ENCODE data around the gene CTTNBP2NL. TPM values are rescaled to one million over a fixed set of nuclear protein-coding genes. Genes with fewer than 3 reads are reported as not detected.
"Not testable (repeated sequence)": the region's sequence is repeated elsewhere in the genome, so short reads cannot be mapped to it uniquely, and the experiment has no call there.

The CTTNBP2NL gene
- polyA plus RNA-seq, 6 donors from 2014 or later, result 0.19 to 2.7 (median 1.0) TPM

DNA sequence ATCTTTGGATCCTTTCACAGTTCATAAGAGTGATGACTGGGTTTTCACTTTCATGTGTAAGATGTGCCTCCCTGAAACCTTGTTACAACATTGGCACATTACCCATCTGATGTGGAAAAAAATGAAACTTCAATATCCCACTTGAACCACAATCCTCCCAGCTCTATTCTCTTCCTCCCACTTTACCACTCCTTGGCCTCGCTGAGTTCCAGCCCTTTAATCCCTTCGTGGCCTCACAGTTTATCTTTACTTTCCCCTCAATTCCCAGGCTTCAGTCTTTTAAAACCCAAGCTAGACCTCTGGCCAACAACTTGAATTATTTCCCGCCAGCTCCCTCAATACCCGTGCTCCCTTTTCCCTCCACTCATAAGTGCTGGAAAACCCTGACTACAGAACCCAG, 25.0 kb upstream of the CTTNBP2NL start:
- ATAC-seq (ENCODE audit: low read depth in 2 of 2) (no peak), DNase-seq (no peak)
- Mint-ChIP-seq H3K27me3 (peaks cover 49 to 61% (median 58%) of the 10 kb centered on the region in 3 donors), H3K36me3 (no peaks in the 10 kb centered on the region), H3K4me1 (peaks cover 0 to 5% (median 4%) of the 10 kb centered on the region in 3 donors), H3K9me3 (no peaks in the 10 kb centered on the region), H3K27ac (no peak overlapping the region), H3K4me3 (no peak overlapping the region)

DNA sequence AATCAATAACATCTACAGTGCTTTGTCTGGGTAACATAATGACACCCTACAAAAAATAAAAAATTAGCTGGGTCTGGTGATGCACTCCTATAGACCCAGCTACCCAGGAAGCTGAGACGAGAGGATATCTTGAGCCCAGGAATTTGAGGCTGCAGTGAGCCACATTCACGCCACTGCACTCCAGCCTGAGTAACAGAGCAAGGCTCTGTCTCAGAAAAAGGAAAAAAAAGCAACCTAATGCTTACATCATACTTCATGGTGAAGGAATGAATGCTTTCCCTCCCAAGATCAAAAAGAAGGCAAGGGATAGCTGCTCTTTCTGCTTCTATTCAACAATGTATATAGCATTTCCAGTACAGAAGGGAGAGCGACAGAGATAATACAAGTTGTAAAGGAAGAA, 24.2 kb upstream of the CTTNBP2NL start:
- H3K27me3 Mint-ChIP-seq, result peaks cover 51 to 61% (median 59%) of the 10 kb centered on the region in 3 donors
- no peaks in the 10 kb centered on the region for H3K36me3 Mint-ChIP-seq

DNA sequence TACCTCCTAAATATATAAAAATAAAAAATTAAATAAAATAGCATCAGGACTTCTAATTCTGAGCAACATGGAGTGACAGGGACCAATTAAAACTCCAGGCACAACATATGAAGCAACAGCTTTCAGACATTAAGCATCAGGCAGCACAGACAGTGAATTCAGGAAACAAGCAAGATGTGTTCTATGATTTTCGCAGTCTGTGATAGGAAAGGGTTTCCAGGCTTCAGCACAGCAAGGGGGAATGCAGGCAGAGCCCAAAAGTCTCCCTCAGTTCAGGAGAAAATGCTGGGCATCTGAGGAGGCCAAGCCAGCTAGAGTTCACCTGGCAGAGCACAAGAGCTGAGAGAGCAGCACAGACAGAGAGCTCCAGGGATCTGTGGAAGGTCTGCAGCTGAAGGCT, 22.2 kb upstream of the CTTNBP2NL start:
- Mint-ChIP-seq H3K9me3 (no peaks in the 10 kb centered on the region), H3K27me3 (peaks cover 53 to 66% (median 63%) of the 10 kb centered on the region in 3 donors), H3K4me3 (no peak overlapping the region), H3K27ac (no peak overlapping the region), H3K36me3 (no peaks in the 10 kb centered on the region), H3K4me1 (peaks cover 0 to 5% (median 4%) of the 10 kb centered on the region in 3 donors)
- no peak for DNase-seq
- ATAC-seq (ENCODE audit: low read depth in 2 of 2), result no peak

More for the DNA sequence above, 24.2 kb upstream of the CTTNBP2NL start:
- DNase-seq, result no peak
- H3K27ac Mint-ChIP-seq, result no peak overlapping the region
- H3K4me1 Mint-ChIP-seq, result peaks cover 0 to 5% (median 4%) of the 10 kb centered on the region in 3 donors
- ATAC-seq (ENCODE audit: low read depth in 2 of 2), result no peak
- no peaks in the 10 kb centered on the region for H3K9me3 Mint-ChIP-seq
- no peak overlapping the region for H3K4me3 Mint-ChIP-seq

DNA sequence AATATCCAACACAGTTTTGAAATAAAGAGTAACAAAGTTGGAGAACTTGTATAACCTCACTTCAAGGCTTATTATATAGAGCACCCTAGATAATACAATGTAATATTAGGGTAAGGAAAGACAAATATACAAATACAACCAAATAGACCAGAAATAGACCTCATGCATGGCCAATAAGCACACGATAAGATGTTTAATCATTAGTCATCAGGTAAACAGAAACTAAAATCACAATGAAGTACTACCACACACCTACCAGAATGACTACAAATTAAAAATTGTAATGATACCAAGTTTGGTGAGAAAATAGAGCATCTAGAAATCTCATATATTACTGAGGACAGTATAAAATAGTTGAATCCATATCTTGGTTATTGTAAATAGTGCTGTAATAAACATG, 20.3 kb upstream of the CTTNBP2NL start:
- H3K27ac Mint-ChIP-seq, result no peak overlapping the region
- DNase-seq, result no peak
- no peak overlapping the region for H3K4me3 Mint-ChIP-seq
- peaks cover 49 to 64% (median 55%) of the 10 kb centered on the region in 3 donors for H3K27me3 Mint-ChIP-seq
- ATAC-seq (ENCODE audit: low read depth in 2 of 2), result no peak
- H3K4me1 Mint-ChIP-seq, result no peaks in the 10 kb centered on the region
- H3K9me3 Mint-ChIP-seq, result no peaks in the 10 kb centered on the region
- no peaks in the 10 kb centered on the region for H3K36me3 Mint-ChIP-seq

DNA sequence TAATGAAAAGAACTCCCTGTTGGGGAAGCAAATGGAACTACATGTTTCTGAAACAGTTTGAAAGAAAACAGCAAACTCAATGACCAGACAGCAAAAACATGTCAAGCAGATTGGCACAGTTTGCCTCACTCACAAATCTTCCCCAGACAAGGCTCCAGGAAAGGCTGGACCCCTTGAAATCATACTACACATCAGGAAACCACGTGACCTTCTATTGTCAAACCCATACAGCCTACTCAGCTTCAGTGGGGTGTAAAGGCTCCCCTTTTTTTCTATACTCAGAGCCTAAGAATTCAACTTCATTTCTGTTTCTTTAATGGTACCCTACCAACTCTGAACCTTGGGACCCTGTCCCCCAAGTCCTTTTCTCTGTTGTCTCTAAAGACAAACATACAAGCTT, 15.7 kb upstream of the CTTNBP2NL start:
- Mint-ChIP-seq H3K36me3 (no peaks in the 10 kb centered on the region), H3K4me1 (no peaks in the 10 kb centered on the region), H3K9me3 (no peaks in the 10 kb centered on the region), H3K4me3 (no peak overlapping the region), H3K27me3 (peaks cover 53 to 68% (median 63%) of the 10 kb centered on the region in 3 donors), H3K27ac (no peak overlapping the region)
- DNase-seq (no peak), ATAC-seq (ENCODE audit: low read depth in 2 of 2) (no peak)

DNA sequence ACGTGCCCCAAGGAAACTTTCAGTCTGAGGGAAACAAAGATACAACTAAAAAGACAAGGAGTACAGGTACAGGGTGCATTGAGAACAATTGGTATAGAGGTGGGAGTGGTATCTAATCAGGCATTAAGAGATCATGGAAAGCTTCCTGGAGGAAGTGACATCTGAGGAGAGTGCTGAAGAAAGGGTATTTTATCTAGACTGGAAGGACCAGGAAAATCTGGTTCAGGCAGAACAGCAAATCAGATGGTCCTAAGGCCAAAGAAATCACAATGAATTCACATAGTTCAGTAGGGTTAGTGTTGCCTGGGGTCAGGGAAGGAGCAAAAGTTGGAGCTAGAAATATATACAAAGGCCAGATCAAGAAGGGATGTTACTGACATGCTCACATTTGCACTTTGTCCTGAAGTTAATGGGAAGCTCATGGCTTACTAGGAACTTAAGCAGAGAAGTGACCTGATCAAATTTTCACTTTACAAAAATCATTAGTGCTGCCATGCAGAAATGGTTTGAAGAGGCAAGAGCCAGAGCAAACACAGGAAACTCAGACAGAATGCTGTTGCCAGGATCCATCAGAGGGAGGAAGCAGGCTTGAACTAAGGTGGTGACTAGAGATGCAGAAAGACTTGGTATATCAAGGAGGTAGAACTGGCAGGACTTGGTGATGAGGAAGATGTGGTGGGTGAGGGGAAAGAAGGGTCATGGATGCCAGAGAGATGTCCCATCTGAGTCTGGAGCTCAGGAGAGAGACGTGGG, 14.5 kb upstream of the CTTNBP2NL start:
- H3K36me3 Mint-ChIP-seq, result no peaks in the 10 kb centered on the region
- H3K27me3 Mint-ChIP-seq, result peaks cover 55 to 69% (median 58%) of the 10 kb centered on the region in 3 donors
- no peaks in the 10 kb centered on the region for H3K9me3 Mint-ChIP-seq
- H3K4me3 Mint-ChIP-seq, result no peak overlapping the region
- H3K27ac Mint-ChIP-seq, result no peak overlapping the region
- H3K4me1 Mint-ChIP-seq, result no peaks in the 10 kb centered on the region
- ATAC-seq (ENCODE audit: low read depth in 2 of 2), result no peak
- no peak for DNase-seq

DNA sequence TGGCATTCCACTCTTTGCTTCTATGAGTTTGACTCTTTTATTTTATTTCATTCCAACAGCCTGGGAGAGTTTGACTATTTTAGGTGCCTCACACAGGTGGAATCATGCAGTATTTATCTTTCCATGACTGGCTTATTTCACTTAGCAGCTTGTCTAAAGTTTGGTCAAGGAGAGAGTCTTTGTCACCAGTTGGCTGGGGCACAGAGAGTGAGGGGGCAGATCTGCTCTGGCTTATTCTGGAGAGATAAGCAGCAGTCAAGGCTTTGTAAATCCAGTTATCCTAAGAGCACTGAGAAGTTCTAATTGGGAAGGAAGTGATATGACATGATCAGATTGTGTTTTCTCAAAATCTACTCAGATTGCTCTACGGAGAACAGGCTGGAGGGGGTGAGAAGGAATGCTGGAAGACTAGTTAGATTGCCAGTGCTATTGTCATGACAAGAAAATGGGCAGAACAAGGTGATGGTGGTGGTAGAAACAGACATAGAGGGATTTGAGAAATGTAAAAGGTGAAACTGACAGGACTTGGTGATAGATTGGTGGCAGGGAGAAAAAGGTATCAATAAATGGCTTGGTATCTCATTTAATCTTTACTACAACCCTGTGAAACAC, 12.1 kb upstream of the CTTNBP2NL start:
- no peaks in the 10 kb centered on the region for H3K9me3 Mint-ChIP-seq
- DNase-seq (no peak), ATAC-seq (ENCODE audit: low read depth in 2 of 2) (no peak)
- no peak overlapping the region for H3K27ac Mint-ChIP-seq
- peaks cover 50 to 74% (median 53%) of the 10 kb centered on the region in 3 donors for H3K27me3 Mint-ChIP-seq
- no peak overlapping the region for H3K4me3 Mint-ChIP-seq
- H3K36me3 Mint-ChIP-seq, result no peaks in the 10 kb centered on the region
- no peaks in the 10 kb centered on the region for H3K4me1 Mint-ChIP-seq

DNA sequence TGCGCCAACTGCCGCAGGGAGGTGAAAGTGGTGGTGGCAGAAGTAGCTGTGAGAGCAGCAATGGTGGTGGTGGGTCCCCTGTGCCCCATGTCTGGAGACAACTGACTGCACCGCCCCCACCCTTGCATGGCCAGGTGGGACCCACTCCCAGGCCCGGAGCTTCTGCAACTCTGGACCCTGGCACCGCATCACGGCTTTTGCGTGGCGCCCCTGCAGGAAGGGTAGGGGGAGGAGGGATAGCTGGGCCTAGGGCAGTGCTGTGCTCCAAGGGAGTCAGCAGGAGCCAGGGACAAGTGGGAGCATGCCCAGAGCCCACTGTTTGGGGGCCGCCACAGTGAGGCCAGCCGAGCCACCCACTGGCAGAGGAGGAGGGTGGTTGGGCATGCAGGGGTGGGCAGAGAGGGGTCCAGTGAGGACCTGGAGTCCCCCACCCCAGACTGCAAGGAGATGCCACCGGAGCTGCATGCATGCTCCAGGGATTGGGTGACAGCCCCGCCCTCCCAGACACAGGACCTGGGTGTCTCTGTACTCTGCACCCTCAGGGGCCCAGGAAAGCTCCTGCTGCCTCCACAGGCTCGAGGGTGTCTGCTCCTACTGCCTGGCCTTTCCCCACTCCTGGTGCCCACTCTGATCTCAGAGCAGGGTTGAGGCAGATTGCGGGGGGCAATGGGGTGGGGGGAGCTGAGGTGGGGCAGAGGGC, 9.8 kb upstream of the CTTNBP2NL start:
- no peak for DNase-seq

DNA sequence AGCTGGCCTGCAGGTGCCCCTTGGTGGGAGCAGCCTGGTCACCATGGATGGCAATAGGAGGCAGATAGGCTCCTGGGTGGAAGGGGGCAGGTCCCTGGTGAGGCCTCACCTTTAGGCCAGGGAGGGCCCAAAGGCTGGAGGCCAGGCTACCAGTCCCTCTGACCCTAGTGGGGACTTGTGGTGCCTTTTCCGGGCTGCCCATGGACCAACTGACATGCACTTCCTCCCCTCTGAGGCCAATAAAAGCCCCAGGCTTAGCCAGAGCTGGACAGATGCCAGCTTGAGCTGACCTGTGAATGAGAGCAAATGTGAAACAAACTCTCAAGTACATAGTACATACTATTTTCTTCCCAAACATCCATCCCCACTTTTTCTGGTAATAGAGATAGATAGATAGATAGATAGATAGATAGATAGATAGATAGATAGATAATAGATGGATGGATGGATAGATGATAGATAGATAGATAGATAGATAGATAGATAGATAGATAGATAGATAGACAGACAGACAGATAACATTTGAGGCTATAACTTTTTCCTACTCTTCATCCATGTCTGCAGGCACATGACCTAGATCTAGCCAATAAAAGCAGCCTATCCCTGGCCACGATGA, 9.2 kb upstream of the CTTNBP2NL start:
- no peak overlapping the region for H3K4me3 Mint-ChIP-seq
- peaks cover 6 to 7% (median 7%) of the 10 kb centered on the region in 3 donors for H3K4me1 Mint-ChIP-seq
- H3K27ac Mint-ChIP-seq, result no peak overlapping the region
- H3K36me3 Mint-ChIP-seq, result no peaks in the 10 kb centered on the region
- H3K27me3 Mint-ChIP-seq, result peaks cover 37 to 57% (median 43%) of the 10 kb centered on the region in 3 donors
- ATAC-seq (ENCODE audit: low read depth in 2 of 2) (no peak), DNase-seq (no peak)
- H3K9me3 Mint-ChIP-seq, result no peaks in the 10 kb centered on the region

More for the DNA sequence above, 9.8 kb upstream of the CTTNBP2NL start:
- H3K36me3 Mint-ChIP-seq, result no peaks in the 10 kb centered on the region
- H3K4me3 Mint-ChIP-seq, result no peak overlapping the region
- peaks cover 43 to 63% (median 49%) of the 10 kb centered on the region in 3 donors for H3K27me3 Mint-ChIP-seq
- H3K4me1 Mint-ChIP-seq, result peaks cover 6% of the 10 kb centered on the region in 3 donors
- no peaks in the 10 kb centered on the region for H3K9me3 Mint-ChIP-seq
- ATAC-seq (ENCODE audit: low read depth in 2 of 2), result no peak
- H3K27ac Mint-ChIP-seq, result no peak overlapping the region

DNA sequence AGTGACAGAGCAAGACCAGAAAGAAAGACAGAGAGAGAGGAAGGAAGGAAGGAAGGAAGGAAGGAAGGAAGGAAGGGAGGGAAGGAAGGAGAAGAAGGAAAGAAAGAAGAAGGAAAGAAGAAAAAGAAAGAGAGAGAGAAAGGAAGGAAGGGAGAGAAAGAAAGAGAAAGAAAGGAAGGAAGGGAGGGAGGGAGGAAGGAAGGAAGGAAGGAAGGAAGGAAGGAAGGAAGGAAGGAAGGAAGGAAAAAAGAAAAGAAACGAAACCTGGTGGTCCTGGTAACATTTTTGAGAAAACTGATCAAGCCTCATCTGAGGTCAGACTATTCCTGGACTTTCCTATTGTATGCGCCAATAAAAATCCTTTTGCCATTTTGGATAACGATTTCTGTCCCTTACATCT, 8.2 kb upstream of the CTTNBP2NL start:
- H3K27ac Mint-ChIP-seq, result no peak overlapping the region
- H3K36me3 Mint-ChIP-seq, result no peaks in the 10 kb centered on the region
- no peak overlapping the region for H3K4me3 Mint-ChIP-seq
- peaks cover 34 to 52% (median 45%) of the 10 kb centered on the region in 3 donors for H3K27me3 Mint-ChIP-seq
- no peaks in the 10 kb centered on the region for H3K9me3 Mint-ChIP-seq
- no peak for DNase-seq
- ATAC-seq (ENCODE audit: low read depth in 2 of 2), result no peak
- peaks cover 6 to 7% (median 7%) of the 10 kb centered on the region in 3 donors for H3K4me1 Mint-ChIP-seq

DNA sequence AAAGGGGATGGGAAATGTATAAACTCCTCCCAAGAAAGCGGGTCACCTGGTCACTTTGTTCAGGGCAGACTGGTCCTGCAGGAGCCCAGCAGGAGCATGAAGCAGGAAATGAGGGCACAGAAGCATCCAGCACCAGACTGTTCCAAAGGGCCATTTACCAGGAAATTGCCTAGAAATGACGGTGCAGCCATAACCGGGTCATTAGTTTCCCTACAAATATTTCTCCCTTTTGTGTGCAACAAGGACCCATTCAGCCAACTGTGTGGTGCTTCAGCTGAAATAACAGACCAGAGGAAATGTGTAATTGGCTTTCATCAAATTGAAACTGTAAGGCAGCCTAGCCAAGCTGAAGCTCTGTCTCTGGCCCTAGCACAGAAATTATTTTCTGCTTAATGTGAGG, 7.6 kb upstream of the CTTNBP2NL start:
- Mint-ChIP-seq H3K9me3 (no peaks in the 10 kb centered on the region), H3K27me3 (peaks cover 30 to 46% (median 45%) of the 10 kb centered on the region in 3 donors), H3K4me3 (no peak overlapping the region), H3K36me3 (no peaks in the 10 kb centered on the region), H3K27ac (peak overlapping the region in 1 of 6 donors; percentile 56), H3K4me1 (peaks cover 6 to 7% (median 7%) of the 10 kb centered on the region in 3 donors)
- no peak for DNase-seq
- no peak for ATAC-seq (ENCODE audit: low read depth in 2 of 2)

DNA sequence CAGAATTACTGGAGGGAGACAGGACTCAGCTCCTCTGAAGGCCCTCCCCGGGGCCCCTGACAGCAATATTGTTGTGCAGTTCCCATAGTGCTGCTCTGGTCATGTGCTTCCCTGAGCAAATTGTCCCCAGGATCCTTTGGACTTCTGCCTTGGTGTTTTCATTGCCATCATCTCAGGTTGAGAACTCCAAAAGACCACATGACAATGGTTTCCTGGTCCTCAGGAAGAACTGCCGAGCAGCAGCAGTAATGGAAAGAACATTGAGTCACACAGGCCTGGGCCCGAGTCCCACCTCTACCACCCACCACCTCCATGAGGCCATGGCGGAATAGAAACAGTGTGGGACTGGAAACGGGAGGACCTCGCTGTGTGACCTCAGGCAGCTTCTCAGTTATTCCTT, 6.3 kb upstream of the CTTNBP2NL start:
- no peaks in the 10 kb centered on the region for H3K9me3 Mint-ChIP-seq
- DNase-seq (no peak), ATAC-seq (ENCODE audit: low read depth in 2 of 2) (no peak)
- H3K27ac Mint-ChIP-seq, result no peak overlapping the region
- H3K4me3 Mint-ChIP-seq, result no peak overlapping the region
- peaks cover 18 to 40% (median 37%) of the 10 kb centered on the region in 3 donors for H3K27me3 Mint-ChIP-seq
- H3K4me1 Mint-ChIP-seq, result peaks cover 14 to 18% (median 16%) of the 10 kb centered on the region in 3 donors
- no peaks in the 10 kb centered on the region for H3K36me3 Mint-ChIP-seq

DNA sequence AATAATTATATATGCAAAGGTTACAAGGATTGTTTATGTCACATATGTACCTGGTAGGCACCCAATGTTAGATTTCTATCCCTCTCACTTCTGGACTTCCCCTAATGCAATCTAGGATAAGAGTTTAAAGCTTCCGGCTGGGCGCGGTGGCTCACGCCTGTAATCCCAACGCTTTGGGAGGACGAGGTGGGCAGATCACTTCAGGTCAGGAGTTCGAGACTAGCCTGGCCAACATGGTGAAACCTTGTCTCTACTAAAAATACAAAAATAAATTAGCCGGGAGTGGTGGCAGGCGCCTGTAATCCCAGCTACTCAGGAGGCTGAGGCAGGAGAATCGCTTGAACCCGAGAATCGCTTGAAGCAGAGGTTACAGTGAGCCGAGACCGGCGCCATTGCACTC, 5.7 kb upstream of the CTTNBP2NL start:
- peak overlapping the region in 2 of 8 donors; percentile 39 to 65 for H3K4me3 Mint-ChIP-seq
- peaks cover 13 to 35% (median 31%) of the 10 kb centered on the region in 3 donors for H3K27me3 Mint-ChIP-seq

More for the DNA sequence above, 5.7 kb upstream of the CTTNBP2NL start:
- H3K36me3 Mint-ChIP-seq, H3K9me3 Mint-ChIP-seq, DNase-seq, H3K27ac Mint-ChIP-seq: not testable (repeated sequence)
- ATAC-seq (ENCODE audit: low read depth in 2 of 2), result peak in 1 of 2 donors; percentile 4
- peaks cover 17 to 22% (median 18%) of the 10 kb centered on the region in 3 donors for H3K4me1 Mint-ChIP-seq

Measured in naive B cell (primary cell).